Measurements from ENCODE around the gene YWHAQ.

DNA sequence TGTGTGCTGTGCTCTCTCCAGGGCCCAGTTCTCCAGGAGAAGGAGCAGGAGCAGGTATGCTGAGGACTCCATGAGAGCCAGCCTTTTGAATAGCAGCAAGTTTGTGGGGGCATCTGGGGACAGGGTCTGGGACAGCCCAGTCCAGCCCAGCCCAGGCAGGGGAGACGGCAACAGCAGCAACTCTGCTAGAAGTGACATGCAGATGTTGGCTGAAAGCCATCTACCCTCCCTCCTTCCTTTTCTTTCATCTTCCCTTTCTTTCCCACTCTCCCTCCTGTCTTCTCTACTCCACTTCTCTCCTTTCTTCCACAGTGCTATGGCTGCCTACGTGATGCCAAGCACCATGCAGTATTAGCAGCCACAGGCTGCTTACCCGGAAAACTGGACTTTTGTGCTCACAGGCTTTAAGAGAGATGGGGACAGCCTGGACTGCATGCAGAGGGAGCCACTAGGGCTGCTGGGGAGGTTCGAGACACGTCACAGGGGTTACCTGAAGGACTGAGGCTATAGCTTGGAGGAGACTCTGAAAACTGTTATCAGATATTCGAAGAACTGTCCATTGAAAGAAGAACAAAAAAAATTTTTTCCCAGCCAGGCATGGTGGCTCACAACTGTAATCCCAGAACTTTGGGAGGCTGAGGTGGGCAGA, 23.8 kb upstream of the YWHAQ start:
- TF ChIP-seq, protein P1, sequence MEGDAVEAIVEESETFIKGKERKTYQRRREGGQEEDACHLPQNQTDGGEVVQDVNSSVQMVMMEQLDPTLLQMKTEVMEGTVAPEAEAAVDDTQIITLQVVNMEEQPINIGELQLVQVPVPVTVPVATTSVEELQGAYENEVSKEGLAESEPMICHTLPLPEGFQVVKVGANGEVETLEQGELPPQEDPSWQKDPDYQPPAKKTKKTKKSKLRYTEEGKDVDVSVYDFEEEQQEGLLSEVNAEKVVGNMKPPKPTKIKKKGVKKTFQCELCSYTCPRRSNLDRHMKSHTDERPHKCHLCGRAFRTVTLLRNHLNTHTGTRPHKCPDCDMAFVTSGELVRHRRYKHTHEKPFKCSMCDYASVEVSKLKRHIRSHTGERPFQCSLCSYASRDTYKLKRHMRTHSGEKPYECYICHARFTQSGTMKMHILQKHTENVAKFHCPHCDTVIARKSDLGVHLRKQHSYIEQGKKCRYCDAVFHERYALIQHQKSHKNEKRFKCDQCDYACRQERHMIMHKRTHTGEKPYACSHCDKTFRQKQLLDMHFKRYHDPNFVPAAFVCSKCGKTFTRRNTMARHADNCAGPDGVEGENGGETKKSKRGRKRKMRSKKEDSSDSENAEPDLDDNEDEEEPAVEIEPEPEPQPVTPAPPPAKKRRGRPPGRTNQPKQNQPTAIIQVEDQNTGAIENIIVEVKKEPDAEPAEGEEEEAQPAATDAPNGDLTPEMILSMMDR (IDR thresholded peaks at IDR 0.05), result no peak
- no peak for TF ChIP-seq POLR2A (IDR thresholded peaks at IDR 0.05)

Data from testis (tissue), 2 donors.